Activated gamma-delta T cell treated with anti-CD3 and anti-CD28 coated beads, Interleukin-2, amount 50 U/mL, for 16 hours (primary cell): ENCODE results near the gene ACER1.
"Not testable (repeated sequence)": the region's sequence is repeated elsewhere in the genome, so short reads cannot be mapped to it uniquely, and the experiment has no call there.

Source experiments
- DNase-seq: peaks from one replicate; pipeline ENCODE4 v3.0.0-alpha.2; 2020; ENCODE audit warnings: low read depth

The ACER1 gene

DNA sequence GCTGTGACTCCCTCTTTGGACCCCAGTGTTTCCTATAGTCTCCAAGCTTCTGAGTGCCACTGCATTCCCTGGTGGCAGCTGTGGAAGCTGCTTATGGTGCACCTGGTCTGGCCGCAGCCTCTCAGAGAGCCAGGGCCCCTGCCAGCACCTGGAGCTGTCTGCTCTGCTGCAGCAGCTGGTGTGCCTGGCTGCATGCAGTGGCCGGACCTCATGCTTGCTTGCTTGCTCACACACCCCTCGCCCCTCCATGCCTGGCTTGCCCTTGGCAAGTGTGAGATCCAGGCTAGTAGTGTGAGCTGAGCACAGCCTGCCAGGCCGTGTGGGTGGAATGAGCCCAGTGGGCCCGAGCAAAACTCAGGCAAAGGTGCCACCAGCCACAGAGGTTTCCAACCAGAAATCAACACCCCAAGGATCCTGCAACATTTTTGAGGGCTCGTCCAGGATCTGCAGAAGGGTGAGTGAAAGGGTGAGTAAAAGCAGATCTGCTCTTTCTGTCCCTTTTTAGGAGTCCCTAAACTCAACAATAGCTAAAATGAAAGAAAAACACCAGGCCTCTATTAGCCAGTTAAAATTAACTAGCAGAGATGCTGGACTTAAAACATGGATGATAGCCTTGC lies 46.0 kb downstream of the ACER1 start:
- no peak for DNase-seq

DNA sequence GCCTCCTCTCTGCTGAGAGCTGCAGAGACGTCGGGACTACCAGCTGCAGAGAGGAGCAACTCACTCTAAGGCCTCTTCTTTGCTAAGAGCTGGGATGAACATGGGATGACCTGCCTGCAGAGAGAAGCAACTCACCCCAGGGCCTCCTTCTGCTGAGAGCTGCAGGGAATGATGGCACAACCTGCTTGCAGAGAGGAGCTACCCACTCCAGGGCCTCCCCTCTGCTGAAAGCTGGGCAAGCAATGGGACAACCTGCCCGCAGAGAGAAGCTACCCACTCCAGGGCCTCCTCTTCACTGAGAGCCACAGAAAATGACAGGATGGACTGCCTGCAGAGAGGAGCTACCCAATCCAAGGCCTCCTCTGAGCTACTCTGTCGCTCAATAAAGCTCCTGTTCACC lies 46.7 kb downstream of the ACER1 start:
- DNase-seq, result no peak

DNA sequence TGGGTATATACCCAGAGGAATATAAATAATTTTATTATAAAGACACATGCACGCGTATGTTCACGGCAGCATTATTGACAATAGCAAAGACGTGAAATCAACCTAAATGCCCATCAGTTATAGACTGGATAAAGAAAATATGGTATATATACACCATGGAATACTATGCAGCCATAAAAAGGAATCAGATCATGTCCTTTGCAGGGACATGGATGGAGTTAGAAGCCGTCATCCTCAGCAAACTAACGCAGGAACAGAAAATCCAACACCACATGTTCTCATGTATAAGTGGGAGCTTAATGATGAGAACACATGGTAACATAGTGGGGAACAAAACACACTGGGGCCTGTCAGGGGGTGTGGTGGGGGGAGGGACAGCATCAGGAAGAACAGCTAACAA lies 51.0 kb downstream of the ACER1 start:
- not testable (repeated sequence) for DNase-seq

DNA sequence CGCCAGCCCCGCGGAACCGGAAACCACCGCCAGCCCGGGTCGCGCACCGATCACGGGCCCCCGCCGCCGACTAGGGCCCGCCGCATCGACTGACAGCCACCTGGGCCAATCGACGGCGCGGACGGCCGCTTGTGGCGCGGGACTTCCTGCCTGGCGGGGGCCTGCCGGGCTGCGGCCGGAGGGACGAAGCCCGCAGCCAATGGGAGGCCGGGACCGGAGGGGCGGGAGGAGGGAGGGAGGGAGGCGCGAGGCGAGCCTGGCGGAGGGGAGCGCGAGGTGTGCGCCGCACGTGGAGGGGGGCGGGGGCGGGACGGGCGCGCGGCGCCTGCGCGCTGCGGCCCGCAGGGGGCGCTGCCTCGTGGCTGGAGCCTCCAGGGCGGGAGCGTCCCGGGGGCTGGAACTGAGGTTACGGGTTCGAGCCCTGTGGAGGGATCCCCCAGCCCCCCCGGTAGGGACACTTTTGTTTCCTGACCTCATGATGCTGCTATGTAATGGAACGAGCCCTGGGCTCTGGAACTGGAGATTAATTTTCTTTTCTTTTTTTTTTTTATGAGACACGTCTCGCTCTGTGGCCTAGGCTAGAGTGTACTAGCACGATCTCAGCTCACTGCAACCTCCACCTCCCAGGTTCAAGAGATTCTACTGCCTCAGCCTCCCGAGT lies 53.4 kb downstream of the ACER1 start, which contains the start of gene MLLT1:
MLLT1 (minus strand) TSS at position 45 of the 661 bp plus-strand sequence. CDS start 191 bp downstream, outside the sequence.
- DNase-seq, result peak; percentile 93

DNA sequence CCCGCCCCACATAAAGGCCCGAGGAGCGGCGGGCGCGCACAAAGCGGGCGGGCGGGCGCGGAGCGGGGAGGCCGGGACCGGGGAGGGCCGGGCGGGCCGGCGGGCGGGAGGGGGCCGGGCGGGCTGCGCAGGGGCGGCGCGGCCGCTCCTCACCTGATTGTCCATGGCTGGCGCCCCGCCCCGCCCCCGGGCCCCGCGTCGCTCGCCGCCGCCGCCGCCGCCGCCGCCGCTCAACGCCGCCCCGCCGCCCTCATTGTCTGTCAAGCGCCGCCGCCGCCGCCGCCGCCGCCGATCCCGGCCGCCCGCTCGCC lies 53.8 kb downstream of the ACER1 start:
- no peak for DNase-seq

DNA sequence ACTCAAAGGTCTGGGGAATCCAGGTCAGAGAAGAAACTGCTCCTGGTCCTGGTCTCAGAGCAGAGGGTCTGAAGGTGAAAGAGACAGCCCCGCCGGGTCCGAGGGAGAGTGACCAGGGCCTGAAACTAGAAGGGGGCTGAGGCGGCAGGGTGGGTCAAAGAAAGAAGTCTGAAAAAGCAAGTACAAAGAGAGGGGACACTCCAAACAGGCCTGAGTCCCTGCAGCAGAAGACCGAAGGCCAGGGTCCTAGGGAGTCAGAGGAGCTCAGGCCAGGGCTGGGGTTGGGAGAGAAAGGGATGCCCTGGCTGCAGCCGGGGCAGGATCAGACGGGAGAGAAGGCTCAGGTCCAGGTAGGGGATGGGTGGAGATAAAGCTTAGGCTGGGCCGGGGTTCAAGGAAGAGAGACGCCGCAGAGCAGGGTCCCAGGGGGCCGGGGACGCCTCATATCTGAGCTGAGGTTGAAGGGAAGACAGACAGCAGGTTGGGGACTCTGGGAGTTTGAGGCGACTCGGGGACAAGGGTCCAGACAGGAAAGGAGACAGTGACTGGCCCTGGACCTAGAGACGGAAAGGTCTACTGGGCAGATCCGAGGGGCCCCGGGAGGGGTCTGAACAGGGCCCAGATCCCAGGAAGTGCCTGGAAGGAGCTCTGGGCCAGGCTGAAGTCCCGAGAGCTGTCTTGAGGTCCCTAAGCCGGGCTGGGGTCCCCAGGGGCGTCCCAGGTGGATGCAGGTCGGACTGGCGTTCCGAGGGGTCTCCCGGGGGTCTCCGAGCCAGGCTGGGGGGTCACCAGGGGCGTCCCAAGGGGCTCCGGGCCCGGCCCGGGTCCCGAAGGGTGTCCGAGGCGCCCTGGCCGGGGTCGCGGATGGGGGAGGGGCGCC lies 54.4 kb downstream of the ACER1 start:
- DNase-seq, result no peak

DNA sequence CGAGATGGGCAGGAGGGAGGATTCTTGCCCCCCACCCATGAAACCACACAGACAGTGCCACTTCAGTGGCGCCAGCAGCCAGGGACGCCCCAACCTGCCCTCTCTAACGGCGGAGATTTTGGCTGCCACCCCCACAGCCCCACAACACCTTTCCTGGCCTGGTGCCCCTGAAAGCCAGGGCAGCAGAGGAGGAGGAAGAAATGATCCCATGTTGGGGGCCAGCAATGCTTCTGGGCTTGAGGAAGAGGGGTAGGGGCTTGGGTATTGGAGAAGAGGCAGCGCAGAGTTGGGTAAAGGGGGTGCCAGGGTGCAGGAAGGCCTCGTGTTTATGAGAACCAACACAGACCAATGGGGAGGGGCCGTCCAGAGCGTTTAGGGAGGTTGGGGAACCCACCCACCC lies 55.4 kb downstream of the ACER1 start:
- no peak for DNase-seq

DNA sequence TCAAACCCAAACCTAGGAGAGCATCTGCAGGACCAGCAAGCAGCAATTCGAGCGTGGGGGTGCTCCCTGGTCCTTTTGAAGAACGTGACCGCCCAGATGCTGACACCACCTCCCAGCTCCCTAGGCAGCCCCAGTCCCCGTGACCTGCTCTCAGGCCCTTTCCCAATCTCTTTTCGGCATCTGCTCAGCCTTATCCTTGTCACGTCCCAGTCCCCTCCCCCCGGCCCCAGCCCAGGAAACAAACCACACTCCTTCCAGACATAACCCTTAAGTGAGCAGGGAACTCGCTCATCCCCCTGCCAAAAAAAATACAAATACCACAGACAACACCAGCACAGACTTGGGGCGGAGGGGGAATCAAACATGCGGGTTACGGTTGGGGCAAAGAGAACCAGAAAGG lies 57.0 kb downstream of the ACER1 start:
- DNase-seq, result no peak

DNA sequence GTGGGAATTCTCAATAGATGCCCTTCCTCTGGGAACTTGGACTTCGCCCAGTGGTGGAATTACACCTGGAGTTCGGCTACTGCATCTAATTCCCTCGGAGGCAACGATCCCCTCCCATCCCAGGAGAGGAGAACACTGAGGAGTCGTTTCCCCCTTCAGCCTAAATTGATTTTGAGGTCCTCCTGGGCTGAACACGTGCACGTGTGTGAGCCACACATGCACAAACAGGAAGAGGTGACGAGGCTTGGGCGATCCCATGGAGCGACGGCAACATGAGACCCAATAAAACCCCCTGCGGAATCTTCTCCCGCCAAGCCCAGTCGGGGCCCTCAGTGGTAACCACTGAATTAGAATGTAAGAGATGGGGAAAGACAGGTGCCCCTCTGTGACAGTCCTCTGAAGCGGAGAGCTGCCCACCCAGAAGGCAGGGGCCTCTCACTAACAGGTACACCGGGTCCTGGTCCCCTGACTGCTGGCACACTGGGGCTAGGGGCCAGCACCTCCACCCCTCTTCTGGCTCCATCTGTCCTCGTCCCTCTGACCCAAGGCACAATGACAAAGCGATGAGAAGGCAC lies 58.2 kb downstream of the ACER1 start:
- DNase-seq, result no peak

DNA sequence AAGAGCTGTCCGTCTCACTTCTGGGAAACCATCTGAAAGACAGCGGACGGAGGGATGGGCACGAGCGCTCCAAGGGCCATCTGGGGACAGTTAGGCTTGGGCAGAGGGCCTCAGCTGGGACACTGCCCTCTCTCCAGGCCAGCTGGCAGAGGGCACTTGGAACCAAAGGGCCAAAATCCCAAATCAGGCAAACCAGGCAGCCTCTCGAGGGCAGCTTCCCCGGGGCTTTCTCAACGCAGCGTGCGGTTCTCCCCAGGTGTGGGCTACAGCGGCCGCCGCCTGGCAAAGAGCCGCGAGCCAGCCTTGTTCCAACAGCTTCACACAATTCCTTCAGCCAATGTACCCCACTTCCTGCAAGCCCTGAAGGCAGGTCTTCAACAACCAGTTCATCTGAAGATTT lies 58.7 kb downstream of the ACER1 start:
- no peak for DNase-seq

DNA sequence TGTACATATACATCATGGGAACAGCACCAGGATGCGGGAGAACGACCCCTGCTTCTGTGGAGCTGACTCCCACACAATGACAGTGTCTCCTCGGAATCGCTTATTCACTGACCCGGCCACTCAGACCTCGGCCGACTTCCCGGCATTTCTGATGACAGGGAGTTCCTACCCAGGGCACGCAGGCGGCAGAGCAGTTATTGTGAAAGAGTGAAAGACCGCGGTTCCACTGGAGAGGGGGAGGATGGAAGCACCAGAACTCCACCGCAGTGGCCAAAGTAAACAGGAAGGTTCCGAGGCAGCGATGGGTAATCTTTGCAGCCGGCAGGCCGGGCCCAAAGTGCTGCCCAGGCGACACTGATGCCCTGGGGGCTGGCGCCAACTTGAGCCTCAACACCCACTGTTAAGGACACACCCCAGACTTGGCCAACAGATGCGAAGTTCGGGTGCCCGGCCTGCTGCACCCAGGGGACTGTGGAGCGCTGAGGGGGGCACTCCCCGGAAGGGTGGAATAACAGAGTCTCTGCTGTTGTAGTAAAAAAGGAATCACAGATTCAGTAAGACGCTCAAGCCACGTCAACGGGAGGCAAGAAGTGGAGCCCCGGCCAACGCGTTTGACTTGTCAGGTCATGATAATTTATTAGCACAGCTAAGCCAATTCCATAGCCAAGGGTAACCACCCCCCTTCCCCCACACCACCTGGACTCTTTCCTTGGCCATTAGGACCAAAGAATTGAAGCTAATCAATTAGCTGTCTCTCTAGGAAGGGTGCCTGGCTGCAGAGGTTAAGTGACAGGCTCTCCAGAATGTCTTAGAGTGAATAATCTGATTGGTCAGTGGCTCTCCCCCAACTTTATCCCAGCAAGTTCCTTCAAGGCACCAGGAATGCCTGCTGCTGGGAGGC lies 59.5 kb downstream of the ACER1 start:
- DNase-seq, result no peak

DNA sequence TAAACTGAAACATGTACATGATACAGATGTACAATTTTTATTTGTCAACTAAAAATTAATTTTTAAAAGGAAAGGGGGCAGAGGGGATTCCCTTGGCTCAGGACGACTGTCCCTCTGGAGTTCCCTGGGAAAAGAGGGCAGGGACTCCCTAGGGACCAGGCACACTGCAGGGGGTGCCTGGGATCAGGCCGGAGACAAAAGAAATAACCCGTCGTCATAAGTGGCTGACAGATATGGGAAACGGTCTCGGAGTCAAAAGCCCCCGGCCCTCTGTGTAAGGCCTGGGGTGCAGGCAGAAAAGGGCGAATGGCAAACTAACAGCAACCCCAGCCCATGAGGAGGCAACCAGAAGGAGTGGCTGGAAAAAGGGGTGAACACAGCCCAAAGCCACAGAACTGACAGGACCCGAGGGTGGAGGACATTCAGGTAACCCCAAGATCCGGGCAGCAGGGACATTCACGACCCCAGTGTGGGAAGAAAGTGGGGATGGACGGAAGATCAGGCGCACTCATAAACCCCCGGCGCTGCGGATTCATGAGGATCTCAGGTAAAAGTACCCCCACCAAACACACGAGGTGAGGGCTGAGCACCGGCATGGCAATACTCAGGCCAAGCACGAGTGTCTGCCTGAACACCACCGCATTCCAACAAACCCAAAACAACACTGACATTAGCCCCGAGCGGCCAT lies 60.4 kb downstream of the ACER1 start:
- DNase-seq, result no peak

DNA sequence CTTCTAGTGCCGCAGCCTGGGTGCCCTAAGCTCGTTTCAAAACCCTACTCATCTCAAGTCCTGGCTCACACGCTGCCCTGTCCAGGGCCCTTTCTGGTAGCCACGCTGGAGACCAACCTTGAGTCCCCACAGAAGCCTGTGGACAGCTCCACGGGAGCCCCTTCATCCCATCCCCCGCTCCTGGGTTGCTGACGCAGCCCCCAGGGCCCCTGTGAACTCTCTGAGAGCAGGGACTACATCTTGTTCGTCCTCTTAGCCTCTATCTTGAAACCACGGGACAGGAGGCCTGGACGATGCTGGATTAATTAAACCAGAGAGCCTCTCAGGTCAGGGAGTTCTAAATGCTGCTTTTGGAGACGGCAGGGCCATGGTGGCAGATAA lies 61.0 kb downstream of the ACER1 start:
- no peak for DNase-seq

DNA sequence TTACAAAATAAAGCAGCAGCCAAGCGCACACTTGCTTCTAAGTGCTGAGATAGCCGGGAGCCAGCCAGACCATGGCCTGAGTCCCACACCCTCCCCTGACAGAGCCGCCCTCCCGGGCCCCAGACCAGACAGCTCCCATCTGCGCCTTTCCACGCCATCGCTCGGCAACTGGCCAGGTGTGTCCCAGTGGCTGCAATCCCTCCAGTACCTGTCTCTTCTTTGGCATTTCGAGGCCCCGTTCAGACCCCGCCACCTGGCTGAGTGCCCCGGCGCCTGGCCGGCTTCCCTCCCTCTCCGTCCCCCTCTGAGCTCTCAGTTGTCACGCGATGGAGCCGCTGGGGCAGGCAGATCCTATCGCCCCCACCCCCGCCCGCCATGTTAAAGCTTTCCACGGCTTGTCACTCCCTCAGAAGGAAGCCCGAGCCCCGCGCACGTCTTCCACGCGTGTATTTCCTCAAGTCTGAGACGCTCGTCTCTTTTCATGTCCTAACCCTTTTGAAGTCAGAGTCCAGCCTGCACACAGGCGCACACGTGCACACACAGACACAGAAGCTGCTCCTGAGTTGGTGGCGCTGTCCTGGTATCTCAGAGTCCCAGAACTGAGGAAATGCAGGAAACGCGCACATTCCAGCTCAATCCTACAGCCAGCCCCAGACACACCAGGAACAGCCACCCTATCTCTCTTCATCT lies 61.5 kb downstream of the ACER1 start:
- DNase-seq, result no peak

DNA sequence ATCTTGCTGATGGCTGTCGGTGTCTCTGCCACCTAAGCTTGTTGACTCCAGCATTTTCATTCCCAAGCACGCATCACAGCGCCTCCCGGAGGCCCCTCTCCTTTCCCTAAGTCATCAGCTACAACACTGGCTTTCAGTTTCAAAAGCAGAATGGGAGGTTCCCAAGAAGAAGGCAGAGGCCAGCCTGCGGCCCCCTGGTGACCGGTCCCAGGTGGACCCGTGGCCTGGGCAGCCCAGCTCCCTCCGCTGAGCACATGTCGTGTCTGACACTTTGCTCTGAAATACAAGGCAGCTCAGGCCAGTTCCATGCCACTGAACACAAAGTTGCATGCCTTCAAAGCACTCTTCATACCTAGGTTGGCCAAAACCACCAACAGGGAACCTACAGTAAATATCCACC lies 62.2 kb downstream of the ACER1 start:
- DNase-seq, result no peak

DNA sequence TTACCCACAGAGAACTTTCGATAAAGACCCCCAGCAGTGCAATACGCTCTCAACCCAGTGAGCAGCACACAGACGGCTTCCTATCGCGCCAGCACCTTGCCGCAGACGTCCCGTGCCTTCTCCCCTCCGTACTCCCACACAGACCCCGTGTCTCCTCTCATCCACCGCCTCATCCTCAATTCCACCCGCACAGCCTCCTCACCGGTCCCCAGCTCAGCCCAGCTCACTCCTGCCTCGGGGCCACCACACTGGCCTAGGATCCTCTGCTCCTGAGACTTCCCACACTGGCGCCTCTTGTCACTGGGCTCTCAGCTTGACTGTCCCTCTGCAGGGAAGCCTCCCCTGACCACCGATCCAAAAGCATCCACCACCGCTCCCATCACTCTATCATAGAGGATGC lies 62.6 kb downstream of the ACER1 start:
- no peak for DNase-seq

DNA sequence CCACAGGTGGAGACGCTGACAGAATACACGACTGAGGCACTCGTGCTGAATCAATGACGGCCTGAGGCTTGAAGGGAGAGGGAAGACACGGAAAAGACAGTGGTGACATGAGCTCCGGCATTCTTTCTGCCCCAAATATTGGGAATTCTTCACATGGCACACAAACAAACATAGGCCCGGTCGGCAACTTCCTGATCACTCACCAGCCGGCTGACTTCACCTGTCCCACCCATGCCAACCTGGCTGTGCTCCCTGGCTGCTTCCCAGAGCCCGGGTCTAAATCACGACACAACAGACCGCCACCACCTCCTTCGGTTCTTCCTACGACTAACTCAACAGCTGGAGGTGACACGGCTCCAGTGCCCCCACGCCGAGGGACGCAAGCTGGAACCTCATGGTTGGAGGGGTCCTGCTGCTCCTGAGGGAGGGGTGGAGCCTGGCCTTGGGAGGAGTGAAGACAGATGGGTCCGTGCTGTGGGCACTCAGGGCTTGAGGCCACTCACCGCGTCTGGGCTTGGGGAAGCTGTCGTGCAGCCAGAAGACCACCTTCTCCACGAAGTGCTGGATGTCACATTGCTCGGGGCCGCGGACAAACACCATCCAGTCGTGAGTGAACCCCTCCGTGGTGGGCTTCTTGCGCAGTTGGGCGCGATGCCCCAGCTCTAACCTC lies 63.2 kb downstream of the ACER1 start:
- DNase-seq, result no peak

DNA sequence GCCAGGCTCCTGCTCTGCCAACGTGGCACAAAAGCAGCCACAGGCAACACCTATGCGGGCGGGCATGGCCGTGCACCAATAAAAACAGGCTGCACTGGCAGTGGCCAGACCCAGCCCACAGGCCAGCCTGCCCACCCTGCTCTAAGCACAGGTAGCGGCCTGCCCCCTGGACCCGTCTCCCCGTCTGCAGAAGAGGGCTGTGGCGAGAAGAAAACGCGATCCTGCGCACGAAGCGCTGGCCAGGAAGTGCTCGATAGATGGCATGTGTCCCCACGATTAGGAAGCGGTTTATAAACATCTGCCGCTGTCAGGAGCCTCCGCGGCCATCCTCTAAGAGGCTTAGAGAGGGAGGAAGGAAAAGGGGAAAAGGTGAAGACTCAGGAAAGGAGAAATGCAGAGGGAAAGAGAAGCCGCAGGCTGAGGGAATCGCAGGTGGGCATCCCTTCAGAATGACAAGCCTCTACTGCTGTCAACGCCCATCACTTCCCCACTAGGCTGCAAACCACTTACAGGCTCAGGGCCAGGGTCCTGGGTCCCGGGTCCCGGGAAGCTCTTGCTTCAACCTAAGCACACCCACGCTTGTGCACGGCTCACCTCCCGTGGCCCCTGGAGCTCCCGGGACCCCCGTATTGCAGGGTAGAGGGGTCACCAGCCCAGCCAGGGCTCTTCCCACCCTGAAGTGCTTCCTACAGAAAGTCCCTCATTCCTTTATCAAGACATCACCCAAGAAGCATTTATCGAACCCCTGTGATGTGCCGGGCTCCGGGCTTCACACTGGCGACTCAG lies 64.1 kb downstream of the ACER1 start:
- DNase-seq, result no peak

DNA sequence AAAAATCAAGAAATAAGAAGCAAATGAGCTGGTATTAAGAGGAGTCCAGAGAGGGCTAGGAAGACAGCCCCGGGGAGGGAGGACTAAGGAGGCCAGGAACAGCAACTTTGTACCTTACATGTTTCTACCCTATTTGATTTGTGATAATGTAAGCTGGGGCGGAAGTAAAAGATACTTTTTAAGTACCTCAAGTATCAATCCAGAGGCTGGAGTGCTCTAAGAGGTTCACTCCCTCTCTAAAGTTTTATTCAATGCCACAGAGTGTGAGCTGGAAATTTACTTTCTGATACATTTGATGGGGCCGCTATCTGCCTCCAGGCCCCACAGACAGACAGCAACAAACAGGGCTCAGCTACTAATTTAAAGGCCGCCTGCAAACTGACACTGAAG lies 65.0 kb downstream of the ACER1 start:
- DNase-seq, result no peak
